Measurements from ENCODE around the gene DDN. TPM values are rescaled to one million over a fixed set of nuclear protein-coding genes. Genes with fewer than 3 reads are reported as not detected.

The DDN gene
- polyA plus RNA-seq, 1 donor (not counting 4 experiments of a cell fraction or from before 2014, with no cell fraction given), result 0.10 TPM

- Histone ChIP-seq H3K27ac (ENCODE audit: control insufficient read depth, insufficient read depth, low read length) (no peak overlapping the region), H3K36me3 (ENCODE audit: control insufficient read depth in 2 of 2, extremely low read depth in 1 of 2, insufficient read depth in 2 of 2, low read length in 2 of 2) (no peaks in the 10 kb centered on the region), H3K9ac (ENCODE audit: control insufficient read depth, extremely low read depth, insufficient read depth, low read length) (no peak overlapping the region), H3K27me3 (ENCODE audit: control insufficient read depth, extremely low read depth, insufficient read depth, low read length) (peaks cover 59% of the 10 kb centered on the region), H3K79me2 (ENCODE audit: control insufficient read depth, insufficient read depth, low read length) (no peaks in the 10 kb centered on the region), H2AFZ (ENCODE audit: control insufficient read depth, low read length) (no peak overlapping the region), H3K9me3 (ENCODE audit: control insufficient read depth, low read depth, low read length) (no peaks in the 10 kb centered on the region), H3K4me2 (ENCODE audit: control insufficient read depth, extremely low read depth, insufficient read depth, low read depth, low read length) (no peak overlapping the region), H3K4me1 (ENCODE audit: control insufficient read depth, extremely low read depth, insufficient read depth, low read length) (peaks cover 3% of the 10 kb centered on the region), H3K9me1 (ENCODE audit: control insufficient read depth, extremely low read depth, insufficient read depth, low read length) (no peaks in the 10 kb centered on the region), H4K20me1 (ENCODE audit: control insufficient read depth, extremely low read depth, insufficient read depth, low read length) (no peaks in the 10 kb centered on the region), H3K4me3 (ENCODE audit: control insufficient read depth in 2 of 3, extremely low read depth in 1 of 3, insufficient read depth in 2 of 3, low read depth in 1 of 3, low read length in 3 of 3) (no peak overlapping the region)
- DNase-seq (ENCODE audit: low read depth, low spot score) (no peak), FAIRE-seq (no peak)
- no peak for TF ChIP-seq CTCF (optimal IDR thresholded peaks at IDR 0.05 in 1 of 3, IDR thresholded peaks at IDR 0.05 in 1 of 3, conservative IDR thresholded peaks at IDR 0.05 in 1 of 3; ENCODE audit: extremely low read depth in 1 of 3, insufficient read depth in 2 of 3, low read length in 3 of 3)
- TF ChIP-seq EZH2 (IDR thresholded peaks at IDR 0.05; ENCODE audit: low read length), result no peak
- dilution Hi-C loops (cut with MboI; ENCODE audit: extremely low pct_ligation_motif_present, low sequenced_read_pairs), result no loop called here
These were observed 13.3 kb downstream of the DDN start for GRCh38 chr12:48985901-48986300.

GRCh38 chr12:48985475-48985897 is 13.7 kb downstream of the DDN start:
- Histone ChIP-seq H3K9me1 (ENCODE audit: control insufficient read depth, extremely low read depth, insufficient read depth, low read length) (no peaks in the 10 kb centered on the region), H3K4me1 (ENCODE audit: control insufficient read depth, extremely low read depth, insufficient read depth, low read length) (peaks cover 7% of the 10 kb centered on the region), H2AFZ (ENCODE audit: control insufficient read depth, low read length) (no peak overlapping the region), H3K9ac (ENCODE audit: control insufficient read depth, extremely low read depth, insufficient read depth, low read length) (no peak overlapping the region), H3K27ac (ENCODE audit: control insufficient read depth, insufficient read depth, low read length) (no peak overlapping the region), H3K9me3 (ENCODE audit: control insufficient read depth, low read depth, low read length) (no peaks in the 10 kb centered on the region), H3K27me3 (ENCODE audit: control insufficient read depth, extremely low read depth, insufficient read depth, low read length) (peaks cover 63% of the 10 kb centered on the region), H3K4me3 (ENCODE audit: control insufficient read depth in 2 of 3, extremely low read depth in 1 of 3, insufficient read depth in 2 of 3, low read depth in 1 of 3, low read length in 3 of 3) (no peak overlapping the region), H3K79me2 (ENCODE audit: control insufficient read depth, insufficient read depth, low read length) (no peaks in the 10 kb centered on the region), H3K4me2 (ENCODE audit: control insufficient read depth, extremely low read depth, insufficient read depth, low read depth, low read length) (no peak overlapping the region), H4K20me1 (ENCODE audit: control insufficient read depth, extremely low read depth, insufficient read depth, low read length) (no peaks in the 10 kb centered on the region), H3K36me3 (ENCODE audit: control insufficient read depth in 2 of 2, extremely low read depth in 1 of 2, insufficient read depth in 2 of 2, low read length in 2 of 2) (no peaks in the 10 kb centered on the region)
- DNase-seq (ENCODE audit: low read depth, low spot score), result no peak
- dilution Hi-C loops (cut with MboI; ENCODE audit: extremely low pct_ligation_motif_present, low sequenced_read_pairs), result no loop called here
- FAIRE-seq, result no peak
- no peak for TF ChIP-seq EZH2 (IDR thresholded peaks at IDR 0.05; ENCODE audit: low read length)

- no peak overlapping the region for H3K4me3 ChIP-seq (ENCODE audit: control insufficient read depth in 2 of 3, extremely low read depth in 1 of 3, insufficient read depth in 2 of 3, low read depth in 1 of 3, low read length in 3 of 3)
- dilution Hi-C loops (cut with MboI; ENCODE audit: extremely low pct_ligation_motif_present, low sequenced_read_pairs), result no loop called here
- no peak overlapping the region for H3K4me2 ChIP-seq (ENCODE audit: control insufficient read depth, extremely low read depth, insufficient read depth, low read depth, low read length)
- no peaks in the 10 kb centered on the region for H3K36me3 ChIP-seq (ENCODE audit: control insufficient read depth in 2 of 2, extremely low read depth in 1 of 2, insufficient read depth in 2 of 2, low read length in 2 of 2)
- TF ChIP-seq CTCF (optimal IDR thresholded peaks at IDR 0.05 in 1 of 3, IDR thresholded peaks at IDR 0.05 in 1 of 3, conservative IDR thresholded peaks at IDR 0.05 in 1 of 3; ENCODE audit: extremely low read depth in 1 of 3, insufficient read depth in 2 of 3, low read length in 3 of 3) (no peak), EZH2 (IDR thresholded peaks at IDR 0.05; ENCODE audit: low read length) (no peak)
- H2AFZ ChIP-seq (ENCODE audit: control insufficient read depth, low read length), result no peak overlapping the region
- H3K9me1 ChIP-seq (ENCODE audit: control insufficient read depth, extremely low read depth, insufficient read depth, low read length), result no peaks in the 10 kb centered on the region
- no peak for FAIRE-seq
- peaks cover 88% of the 10 kb centered on the region for H3K27me3 ChIP-seq (ENCODE audit: control insufficient read depth, extremely low read depth, insufficient read depth, low read length)
- H3K4me1 ChIP-seq (ENCODE audit: control insufficient read depth, extremely low read depth, insufficient read depth, low read length), result peaks cover 18% of the 10 kb centered on the region
- H3K9ac ChIP-seq (ENCODE audit: control insufficient read depth, extremely low read depth, insufficient read depth, low read length), result no peak overlapping the region
- no peak for DNase-seq (ENCODE audit: low read depth, low spot score)
- no peaks in the 10 kb centered on the region for H3K79me2 ChIP-seq (ENCODE audit: control insufficient read depth, insufficient read depth, low read length)
- no peak overlapping the region for H3K27ac ChIP-seq (ENCODE audit: control insufficient read depth, insufficient read depth, low read length)
- H3K9me3 ChIP-seq (ENCODE audit: control insufficient read depth, low read depth, low read length), result no peaks in the 10 kb centered on the region
- H4K20me1 ChIP-seq (ENCODE audit: control insufficient read depth, extremely low read depth, insufficient read depth, low read length), result no peaks in the 10 kb centered on the region
These were observed 16.6 kb downstream of the DDN start for GRCh38 chr12:48982397-48983080.

All from keratinocyte (primary cell).